Muscle layer of duodenum (tissue), 2 donors: Measurements from ENCODE around the gene TSPEAR.
"Not testable (repeated sequence)": the region's sequence is repeated elsewhere in the genome, so short reads cannot be mapped to it uniquely, and the experiment has no call there.

ENCODE experiments used
- H3K27ac ChIP-seq: one replicate; pipeline ENCODE4 v1.7.0; 2013; ENCODE audit warnings: mild to moderate bottlenecking, low read length
- H3K27me3 ChIP-seq: one replicate; pipeline ENCODE4 v1.7.0; 2013; ENCODE audit warnings: low read depth, mild to moderate bottlenecking, control low read depth, low read length
- H3K36me3 ChIP-seq, 2 donors: one replicate each; pipeline ENCODE4 v1.7.0; 2013; ENCODE audit warnings: low read length in 2 of 2, control low read depth in 1 of 2, mild to moderate bottlenecking in 1 of 2; ENCODE audit not compliant: insufficient read depth in 2 of 2, control insufficient read depth in 1 of 2
- H3K4me1 ChIP-seq, 2 donors: one replicate each; pipeline ENCODE4 v1.7.0; 2013; ENCODE audit warnings: low read length in 2 of 2, mild to moderate bottlenecking in 2 of 2, control low read depth in 1 of 2, moderate library complexity in 1 of 2; ENCODE audit not compliant: insufficient read depth in 2 of 2, control insufficient read depth in 1 of 2
- H3K4me3 ChIP-seq, 2 donors: one replicate each; pipeline ENCODE4 v1.7.0; 2013; ENCODE audit warnings: low read length in 2 of 2, low read depth in 1 of 2, mild to moderate bottlenecking in 1 of 2
- H3K9me3 ChIP-seq, 2 donors: one replicate each; pipeline ENCODE4 v1.7.0; 2013; ENCODE audit warnings: low read length in 2 of 2, control low read depth in 1 of 2, mild to moderate bottlenecking in 1 of 2; ENCODE audit not compliant: control insufficient read depth in 1 of 2
- donor health status: healthy.

The TSPEAR gene

DNA sequence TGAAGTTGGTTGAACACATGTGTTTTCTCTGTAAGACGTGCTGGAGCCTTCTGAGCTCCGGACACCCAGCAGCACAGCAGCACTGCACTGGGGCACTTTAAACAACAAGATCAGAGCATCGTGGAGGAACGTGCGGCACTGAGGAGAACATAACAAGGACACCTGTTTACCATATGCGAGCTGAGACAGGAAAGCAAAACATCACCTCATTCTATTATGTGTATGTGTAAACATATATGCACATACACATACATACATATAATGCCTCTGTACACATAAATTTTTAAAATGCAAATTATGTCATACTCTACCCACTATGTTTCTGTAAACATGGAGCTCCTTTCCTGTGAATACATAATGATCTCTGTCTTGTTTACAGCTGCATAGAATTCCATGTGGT lies 115.8 kb downstream of the TSPEAR start:
- no peak overlapping the region for H3K27ac ChIP-seq
- H3K27me3 ChIP-seq = no peaks in the 10 kb centered on the region
- no peaks in the 10 kb centered on the region for H3K36me3 ChIP-seq
- peaks cover 0 to 2% of the 10 kb centered on the region in 2 donors for H3K9me3 ChIP-seq
- H3K4me3 ChIP-seq = no peak overlapping the region
- no peaks in the 10 kb centered on the region for H3K4me1 ChIP-seq

GRCh38 chr21:44594406-44594916 lies 116.9 kb downstream of the TSPEAR start:
- Histone ChIP-seq H3K9me3 (peaks cover 0 to 2% of the 10 kb centered on the region in 2 donors), H3K27me3 (no peaks in the 10 kb centered on the region), H3K4me1 (no peaks in the 10 kb centered on the region), H3K27ac (no peak overlapping the region), H3K4me3 (no peak overlapping the region), H3K36me3 (no peaks in the 10 kb centered on the region)

GRCh38 chr21:44593598-44594405 lies 117.6 kb downstream of the TSPEAR start:
- Histone ChIP-seq H3K36me3 (no peaks in the 10 kb centered on the region), H3K27ac (no peak overlapping the region), H3K27me3 (no peaks in the 10 kb centered on the region), H3K9me3 (no peaks in the 10 kb centered on the region), H3K4me3 (no peak overlapping the region), H3K4me1 (no peaks in the 10 kb centered on the region)

- H3K4me1 ChIP-seq = no peaks in the 10 kb centered on the region
- no peaks in the 10 kb centered on the region for H3K36me3 ChIP-seq
- H3K9me3 ChIP-seq = no peaks in the 10 kb centered on the region
- no peak within 1 kb of the TSS for H3K27ac ChIP-seq
- no peak within 1 kb of the TSS for H3K4me3 ChIP-seq
- no peaks in the 10 kb centered on the region for H3K27me3 ChIP-seq
Observed at GRCh38 chr21:44592446-44593311, 118.7 kb downstream of the TSPEAR start, which contains the start of gene KRTAP10-6. TSS of gene KRTAP10-6 (minus strand) at chr21:44592505. CDS start at chr21:44592484, 21 bp downstream.

GRCh38 chr21:44591801-44592130 lies 119.6 kb downstream of the TSPEAR start:
- not testable (repeated sequence) for H3K4me3 ChIP-seq, H3K9me3 ChIP-seq, H3K27me3 ChIP-seq, H3K27ac ChIP-seq, H3K36me3 ChIP-seq, H3K4me1 ChIP-seq

- not testable (repeated sequence) for H3K27me3 ChIP-seq, H3K36me3 ChIP-seq, H3K4me3 ChIP-seq, H3K4me1 ChIP-seq, H3K9me3 ChIP-seq, H3K27ac ChIP-seq
Observed at GRCh38 chr21:44590897-44591800, 120.2 kb downstream of the TSPEAR start.

GRCh38 chr21:44590311-44590721 lies 121.1 kb downstream of the TSPEAR start:
- Histone ChIP-seq H3K36me3 (no peaks in the 10 kb centered on the region), H3K27me3 (no peaks in the 10 kb centered on the region), H3K4me1 (no peaks in the 10 kb centered on the region), H3K27ac (no peak overlapping the region), H3K9me3 (peaks cover 0 to 4% of the 10 kb centered on the region in 2 donors), H3K4me3 (no peak overlapping the region)

DNA sequence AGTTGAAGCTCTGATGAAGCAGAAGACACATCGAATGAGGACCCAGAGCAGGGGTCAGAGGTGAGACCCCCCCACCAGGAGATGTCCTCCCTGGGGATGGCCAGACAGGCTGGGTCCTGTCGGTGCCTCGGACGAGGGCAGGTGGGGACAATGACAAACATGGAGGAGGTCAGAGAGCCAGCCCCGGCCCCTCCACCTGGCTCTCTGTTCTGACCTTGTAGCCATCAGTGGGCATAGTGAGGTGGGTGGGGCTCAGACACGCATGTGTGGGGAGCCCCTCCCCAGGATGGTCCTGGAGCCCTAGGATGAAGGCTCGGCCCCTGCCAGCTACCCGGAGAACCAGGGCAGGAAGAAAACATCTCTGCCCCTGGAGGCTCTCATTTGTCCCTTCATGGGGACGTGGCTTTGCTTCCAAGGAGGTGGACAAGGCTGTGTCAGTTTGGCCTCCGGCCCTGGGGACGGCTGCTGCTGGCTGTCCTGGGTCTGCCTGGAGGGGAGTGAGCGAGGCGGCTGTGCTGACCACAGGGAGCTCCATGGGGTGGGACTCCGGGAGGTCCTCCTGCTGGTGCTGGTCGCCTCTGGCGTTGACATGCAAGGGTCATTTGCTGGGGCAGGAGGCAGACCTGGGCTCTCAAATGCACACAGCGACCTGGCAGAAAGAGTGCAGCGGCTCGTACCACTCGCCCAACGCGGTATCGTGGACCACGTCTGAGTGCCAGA lies 121.6 kb downstream of the TSPEAR start:
- Histone ChIP-seq H3K27me3 (no peaks in the 10 kb centered on the region), H3K9me3 (peaks cover 0 to 4% of the 10 kb centered on the region in 2 donors), H3K4me1 (no peaks in the 10 kb centered on the region), H3K27ac (no peak overlapping the region), H3K4me3 (no peak overlapping the region), H3K36me3 (no peaks in the 10 kb centered on the region)

DNA sequence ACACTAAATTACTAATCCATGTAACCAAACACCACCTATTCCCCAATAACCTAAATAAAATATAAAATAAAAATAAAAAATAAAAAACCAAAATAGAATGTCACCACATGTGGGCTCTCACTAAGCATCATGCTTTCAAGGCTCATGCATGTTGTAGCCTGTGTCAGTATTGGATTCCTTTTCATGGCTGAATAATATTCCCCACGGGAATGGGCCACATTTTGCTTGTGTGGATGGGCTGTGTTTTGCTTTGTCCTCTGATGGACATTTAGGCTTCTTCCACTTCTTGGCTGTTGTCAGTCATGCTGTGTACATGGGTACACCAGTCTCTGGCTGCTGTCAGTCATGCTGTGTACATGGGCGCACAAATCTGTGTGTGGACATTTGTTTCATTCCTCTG lies 122.3 kb downstream of the TSPEAR start:
- Histone ChIP-seq H3K4me1 (peaks cover 0 to 3% of the 10 kb centered on the region in 2 donors), H3K36me3 (no peaks in the 10 kb centered on the region), H3K27ac (no peak overlapping the region), H3K4me3 (no peak overlapping the region), H3K27me3 (no peaks in the 10 kb centered on the region), H3K9me3 (peaks cover 0 to 4% of the 10 kb centered on the region in 2 donors)

GRCh38 chr21:44585892-44586291 lies 125.5 kb downstream of the TSPEAR start:
- no peaks in the 10 kb centered on the region for H3K27me3 ChIP-seq
- no peak overlapping the region for H3K27ac ChIP-seq

More at GRCh38 chr21:44585892-44586291, 125.5 kb downstream of the TSPEAR start:
- Histone ChIP-seq H3K9me3 (peaks cover 0 to 17% of the 10 kb centered on the region in 2 donors), H3K4me3 (no peak overlapping the region), H3K4me1 (peaks cover 0 to 3% of the 10 kb centered on the region in 2 donors), H3K36me3 (no peaks in the 10 kb centered on the region)
